Osteoblast (primary cell): ENCODE data around the gene CS. TPM values are rescaled to one million over a fixed set of nuclear protein-coding genes. Genes with fewer than 3 reads are reported as not detected.
"Not testable (repeated sequence)": the region's sequence is repeated elsewhere in the genome, so short reads cannot be mapped to it uniquely, and the experiment has no call there.

ENCODE experiments used
- DNase-seq: peaks from one replicate; pipeline ENCODE4 v3.0.0; 2011; ENCODE audit warnings: low spot score, mixed read lengths; ENCODE audit not compliant: insufficient read length; ENCODE audit errors: missing footprints
- H2AFZ ChIP-seq: 2 replicates; pipeline ENCODE4 v1.6.0; 2011; ENCODE audit warnings: mild to moderate bottlenecking, low read length
- H3K27ac ChIP-seq: 2 replicates; pipeline ENCODE4 v1.5.1; 2011; ENCODE audit warnings: mild to moderate bottlenecking, low read depth, low read length, moderate library complexity
- H3K27me3 ChIP-seq: 2 replicates; pipeline ENCODE4 v1.6.0; 2012; ENCODE audit warnings: mild to moderate bottlenecking, control low read depth, inconsistent platforms, low read length, moderate library complexity; ENCODE audit not compliant: insufficient read depth
- H3K36me3 ChIP-seq: 2 replicates; pipeline ENCODE4 v1.5.1; 2011; ENCODE audit warnings: mild to moderate bottlenecking, low read length, control low read depth, moderate library complexity; ENCODE audit not compliant: insufficient read depth
- H3K4me1 ChIP-seq: 2 replicates; pipeline ENCODE4 v1.5.1; 2011; ENCODE audit warnings: mild to moderate bottlenecking, low read length, control low read depth, moderate library complexity; ENCODE audit not compliant: insufficient read depth
- H3K4me2 ChIP-seq: 2 replicates; pipeline ENCODE4 v1.6.0; 2011; ENCODE audit warnings: mild to moderate bottlenecking, low read length; ENCODE audit not compliant: insufficient read depth
- H3K4me3 ChIP-seq: fragments of 200-600 bp; sonication (generic); 3 replicates; pipeline ENCODE4 v1.5.1; 2012; ENCODE audit warnings: mild to moderate bottlenecking, low read length, inconsistent platforms; ENCODE audit not compliant: insufficient read depth
- H3K79me2 ChIP-seq: 2 replicates; pipeline ENCODE4 v1.6.0; 2012; ENCODE audit warnings: mild to moderate bottlenecking, low read length, control low read depth, inconsistent platforms; ENCODE audit not compliant: insufficient read depth
- H3K9me3 ChIP-seq: 2 replicates; pipeline ENCODE4 v1.5.1; 2011; ENCODE audit warnings: low read depth, low read length, control low read depth
- H4K20me1 ChIP-seq: 2 replicates; pipeline ENCODE4 v1.6.0; 2012; ENCODE audit warnings: mild to moderate bottlenecking, low read length, control low read depth; ENCODE audit not compliant: insufficient read depth
- CTCF ChIP-seq: IDR thresholded peaks from 2 replicates; pipeline ENCODE4 v1.5.1; 2011; ENCODE audit warnings: mild to moderate bottlenecking, low read depth, low read length, moderate library complexity; ENCODE audit errors: extremely low read depth
- total RNA-seq: library from RNA; depleted of rRNA; stranded (reverse); fragments of >200 nt; gene quantifications from 2 replicates; pipeline ENCODE4 v1.2.3, GENCODE V29; 2012

Gene CS
- total RNA-seq, 1 donor = 106 TPM

GRCh38 chr12:56326126-56326525, 26.0 kb upstream of the CS start:
- no peak overlapping the region for H3K4me3 ChIP-seq
- no peaks in the 10 kb centered on the region for H3K9me3 ChIP-seq
- H3K79me2 ChIP-seq = no peaks in the 10 kb centered on the region
- H3K27ac ChIP-seq = no peak overlapping the region
- no peak overlapping the region for H2AFZ ChIP-seq
- no peaks in the 10 kb centered on the region for H3K4me1 ChIP-seq
- H3K27me3 ChIP-seq = no peaks in the 10 kb centered on the region
- H4K20me1 ChIP-seq = no peaks in the 10 kb centered on the region
- no peak for TF ChIP-seq CTCF
- no peak for DNase-seq
- no peak overlapping the region for H3K4me2 ChIP-seq
- peaks cover 31% of the 10 kb centered on the region for H3K36me3 ChIP-seq

- no peak for TF ChIP-seq CTCF
- no peak for DNase-seq
- Histone ChIP-seq H3K27me3 (no peaks in the 10 kb centered on the region), H3K79me2 (no peaks in the 10 kb centered on the region), H3K36me3 (peaks cover 31% of the 10 kb centered on the region), H2AFZ (no peak overlapping the region), H3K27ac (no peak overlapping the region), H3K4me1 (no peaks in the 10 kb centered on the region), H4K20me1 (no peaks in the 10 kb centered on the region), H3K4me3 (no peak overlapping the region), H3K4me2 (no peak overlapping the region), H3K9me3 (no peaks in the 10 kb centered on the region)
Measured at GRCh38 chr12:56324206-56324605, 24.1 kb upstream of the CS start.

- not testable (repeated sequence) for H3K4me2 ChIP-seq, H3K79me2 ChIP-seq, H3K27me3 ChIP-seq, H2AFZ ChIP-seq, H3K27ac ChIP-seq, H4K20me1 ChIP-seq, H3K9me3 ChIP-seq, H3K4me1 ChIP-seq, H3K4me3 ChIP-seq, DNase-seq
- H3K36me3 ChIP-seq = peaks cover 28% of the 10 kb centered on the region
Measured at GRCh38 chr12:56321610-56322009, 21.5 kb upstream of the CS start.

- Histone ChIP-seq H3K4me2 (no peak overlapping the region), H3K79me2 (no peaks in the 10 kb centered on the region), H3K27me3 (no peaks in the 10 kb centered on the region), H4K20me1 (no peaks in the 10 kb centered on the region), H3K4me1 (no peaks in the 10 kb centered on the region), H3K4me3 (no peak overlapping the region), H2AFZ (no peak overlapping the region), H3K9me3 (no peaks in the 10 kb centered on the region), H3K27ac (no peak overlapping the region), H3K36me3 (peaks cover 28% of the 10 kb centered on the region)
- no peak for DNase-seq
- no peak for TF ChIP-seq CTCF
Measured at GRCh38 chr12:56321027-56321426, 20.9 kb upstream of the CS start.
